HG03460 (cell line): ENCODE measurements around the gene SHROOM2.

Experiments
- ATAC-seq: cut with Tn5 transposase; IDR thresholded peaks from one replicate; pipeline ENCODE4 v1.9.1; 2021; ENCODE audit not compliant: unreplicated experiment

The SHROOM2 gene

DNA sequence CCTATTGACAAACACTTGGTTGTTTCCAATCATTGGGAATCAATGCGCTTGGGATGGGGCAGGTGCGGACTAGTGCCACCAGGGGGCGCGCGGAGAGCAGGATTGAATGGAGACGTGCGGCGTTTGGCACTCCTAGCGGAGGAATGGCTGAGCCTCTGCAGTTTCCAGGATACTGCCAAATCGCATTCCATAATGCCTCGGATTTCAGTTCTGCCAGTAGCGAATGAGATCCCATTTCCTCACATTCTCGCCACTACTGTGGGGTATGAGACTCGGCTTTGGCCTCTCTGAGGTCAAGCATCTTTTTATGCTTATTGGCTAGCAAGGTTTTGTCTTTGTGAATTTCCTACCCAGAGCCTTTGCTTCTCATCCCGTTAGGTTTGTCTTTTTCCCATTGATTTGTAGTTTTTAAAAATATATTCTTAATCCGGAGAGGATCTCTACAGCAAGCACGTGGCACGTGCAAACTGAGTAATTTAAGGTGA lies 209.7 kb downstream of the SHROOM2 start:
- no peak for ATAC-seq

DNA sequence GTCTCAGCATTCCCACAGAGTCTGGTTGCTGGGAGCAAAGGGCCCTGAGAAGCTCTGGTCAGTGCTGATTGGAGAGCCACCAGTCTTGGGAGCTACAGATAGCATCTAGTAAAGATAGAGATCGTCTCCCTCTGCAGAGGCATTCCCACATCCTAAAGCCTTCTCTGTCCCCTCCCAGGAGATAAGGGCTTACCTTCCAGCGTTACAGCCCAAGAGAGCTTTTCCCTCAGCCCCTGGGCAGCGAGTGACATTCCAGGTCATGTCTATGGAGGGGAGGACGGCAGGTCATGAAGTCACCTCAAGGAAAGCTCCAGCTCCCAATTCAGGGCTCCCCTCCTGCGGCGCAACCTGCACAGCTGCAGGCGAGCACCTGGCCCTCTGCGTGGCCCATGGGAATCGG lies 210.8 kb downstream of the SHROOM2 start:
- ATAC-seq, result no peak

DNA sequence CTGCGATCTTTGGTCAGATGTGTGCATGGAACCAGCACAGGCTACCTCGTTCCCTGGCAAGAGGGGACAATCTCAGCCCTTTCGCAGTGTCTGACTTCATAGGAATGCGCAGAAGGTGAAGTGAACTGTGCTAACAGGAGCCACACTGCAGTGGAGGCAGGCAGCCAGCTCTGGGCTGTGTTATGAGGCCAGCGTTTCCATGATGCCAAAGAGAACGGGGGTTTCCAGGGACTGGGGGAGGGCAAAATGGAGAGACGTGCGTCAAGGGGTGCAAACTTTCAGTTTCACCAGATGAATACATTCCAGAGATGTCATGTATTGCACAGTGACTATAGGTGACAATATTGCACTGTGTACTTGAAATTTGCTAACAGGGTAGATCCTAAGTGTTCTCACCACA lies 211.3 kb downstream of the SHROOM2 start:
- ATAC-seq, result no peak
